Measurements from ENCODE around the gene BRINP3.

Gene BRINP3

DNA sequence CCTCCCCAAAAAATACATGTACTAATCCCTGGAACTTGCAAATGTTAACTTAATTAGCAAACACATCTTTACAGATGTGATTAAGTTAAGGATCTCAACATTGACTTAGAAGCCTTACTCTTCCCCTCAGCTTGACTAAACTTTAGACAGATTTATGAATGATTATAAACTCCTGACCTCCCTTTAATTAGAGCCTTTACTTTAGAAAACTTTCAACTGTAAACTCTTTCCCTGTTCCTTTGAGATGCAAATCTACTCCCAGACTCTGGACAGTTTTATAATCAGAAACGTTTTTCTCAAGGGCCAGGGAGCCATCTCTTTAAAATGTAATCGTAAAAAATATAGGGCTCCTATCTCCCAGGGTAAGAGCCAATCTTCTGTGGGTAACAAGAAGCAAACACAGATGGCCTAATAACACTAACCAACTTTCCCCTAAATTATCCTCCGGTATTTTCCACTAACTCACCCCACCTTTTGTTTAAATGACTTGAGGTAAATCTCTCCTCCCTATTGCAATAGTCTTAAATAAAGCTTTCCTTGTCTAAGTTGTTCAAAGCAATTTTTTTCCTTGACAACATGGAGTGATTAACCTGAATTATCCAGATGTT, 284.1 kb downstream of the BRINP3 start:
- DNase-seq (ENCODE audit: low read depth in 4 of 4, low spot score in 1 of 4) = no peak

DNA sequence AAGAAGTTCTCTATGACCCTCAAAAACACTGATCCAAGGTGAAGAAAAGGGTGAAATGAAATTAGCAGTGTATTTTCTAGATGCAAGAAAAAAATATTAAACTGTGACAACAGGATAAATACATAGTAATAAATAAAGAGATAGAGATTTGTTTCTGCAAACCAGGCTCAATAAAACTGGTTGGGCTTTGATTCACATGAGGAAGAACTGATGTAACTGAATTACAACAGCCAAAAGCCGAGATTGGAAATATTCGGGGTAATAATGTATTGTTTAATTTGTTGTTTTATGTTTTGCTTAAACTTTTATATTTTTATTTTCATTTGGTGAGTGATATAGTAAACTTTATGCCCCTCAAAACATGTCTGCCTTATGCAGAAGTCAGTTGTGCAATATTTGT, 285.0 kb downstream of the BRINP3 start:
- no peak for DNase-seq (ENCODE audit: low read depth in 4 of 4, low spot score in 1 of 4)

DNA sequence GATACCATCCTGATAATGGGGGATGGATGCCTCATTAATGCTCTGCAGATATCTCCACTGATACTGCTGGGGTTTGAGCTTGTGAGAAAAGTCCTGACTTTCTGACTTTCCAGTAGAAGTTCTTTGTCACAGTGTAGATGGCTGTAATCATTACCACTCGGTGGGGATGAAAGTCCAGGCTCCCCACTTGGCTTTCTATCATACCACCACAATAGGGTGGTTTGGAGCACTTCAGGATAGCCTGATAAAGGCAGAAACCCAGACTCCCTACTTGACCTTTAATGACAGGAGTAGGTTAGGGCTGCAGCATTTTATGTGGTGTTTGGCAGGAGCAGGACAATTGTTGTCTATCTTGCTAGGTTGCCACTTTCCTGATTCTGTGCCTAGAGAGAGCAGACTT, 294.1 kb downstream of the BRINP3 start:
- no peak for DNase-seq (ENCODE audit: low read depth in 4 of 4, low spot score in 1 of 4)

DNA sequence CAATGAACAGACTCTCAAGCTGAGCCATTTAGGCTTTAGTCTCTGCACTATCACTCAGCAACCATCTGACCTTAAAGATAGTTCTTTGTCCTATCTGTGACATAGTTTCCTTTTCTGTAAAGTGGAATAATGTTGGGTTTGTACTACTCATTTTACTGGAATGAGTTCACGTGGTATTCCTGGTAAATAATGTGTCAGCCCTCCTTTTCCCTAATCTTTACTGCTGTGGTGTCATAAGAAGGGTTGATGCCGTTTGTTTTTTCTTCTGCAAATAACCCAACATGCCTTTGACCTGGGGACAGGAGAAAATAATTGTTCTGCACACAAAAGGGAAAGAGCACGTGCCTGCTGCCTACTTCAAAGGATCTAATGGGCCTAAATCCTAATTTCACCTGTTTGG, 297.8 kb downstream of the BRINP3 start:
- no peak for DNase-seq (ENCODE audit: low read depth in 4 of 4, low spot score in 1 of 4)

DNA sequence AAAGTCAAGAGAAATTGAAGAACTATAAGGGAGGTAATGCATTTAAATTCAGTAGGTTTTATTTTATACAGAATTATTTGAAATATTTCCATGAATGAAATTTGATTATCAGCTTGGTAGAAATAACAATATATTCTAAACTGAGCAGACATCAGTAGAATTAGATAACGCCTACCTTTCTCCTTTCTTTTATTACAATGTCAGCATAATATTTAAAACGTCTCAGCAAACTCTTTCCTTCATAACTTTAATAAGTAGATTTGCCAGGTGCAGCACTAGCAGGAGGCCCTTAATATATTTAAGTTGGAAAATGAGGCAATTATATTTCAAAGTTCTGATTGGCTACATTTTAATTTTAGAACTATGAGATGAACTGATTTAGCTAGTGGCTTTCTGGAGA, 298.8 kb downstream of the BRINP3 start:
- no peak for DNase-seq (ENCODE audit: low read depth in 4 of 4, low spot score in 1 of 4)

DNA sequence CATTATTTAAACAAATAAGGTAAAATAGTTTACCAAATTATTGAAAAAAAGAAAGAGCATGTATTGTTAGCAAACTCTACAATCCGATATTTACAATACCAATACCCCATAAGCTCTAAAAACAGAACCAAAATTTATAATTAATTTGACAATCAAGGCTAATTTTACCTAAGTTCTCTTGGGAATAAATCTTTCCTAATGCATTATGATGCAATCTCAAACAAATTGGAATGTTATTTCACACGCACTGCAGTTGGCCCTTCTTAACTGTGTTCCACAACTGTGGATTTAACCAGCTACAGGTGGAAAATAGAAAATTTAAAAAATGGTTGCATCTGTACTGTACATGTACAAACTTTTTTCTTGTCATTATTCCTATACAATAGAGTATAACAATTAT, 300.1 kb downstream of the BRINP3 start:
- no peak for DNase-seq (ENCODE audit: low read depth in 4 of 4, low spot score in 1 of 4)

DNA sequence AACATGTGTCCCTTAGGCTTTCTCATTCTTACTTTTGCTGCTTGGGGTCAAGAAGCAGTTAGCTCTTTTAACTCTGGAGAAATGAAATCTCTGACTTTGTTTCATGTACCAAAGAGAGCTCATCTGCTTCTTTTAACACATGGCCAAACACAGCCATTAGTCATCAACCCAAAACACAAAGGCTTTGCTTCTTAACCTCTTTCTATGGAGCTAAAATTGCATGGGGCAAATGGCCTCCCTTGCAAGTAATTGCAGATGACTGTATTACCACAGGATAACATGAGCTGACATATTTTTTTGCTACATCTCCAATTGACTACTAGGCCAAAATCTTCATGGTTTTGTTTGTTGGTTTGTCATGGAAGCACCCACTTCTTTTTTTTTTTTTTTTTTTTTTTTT, 300.9 kb downstream of the BRINP3 start:
- DNase-seq (ENCODE audit: low read depth in 4 of 4, low spot score in 1 of 4) = no peak

DNA sequence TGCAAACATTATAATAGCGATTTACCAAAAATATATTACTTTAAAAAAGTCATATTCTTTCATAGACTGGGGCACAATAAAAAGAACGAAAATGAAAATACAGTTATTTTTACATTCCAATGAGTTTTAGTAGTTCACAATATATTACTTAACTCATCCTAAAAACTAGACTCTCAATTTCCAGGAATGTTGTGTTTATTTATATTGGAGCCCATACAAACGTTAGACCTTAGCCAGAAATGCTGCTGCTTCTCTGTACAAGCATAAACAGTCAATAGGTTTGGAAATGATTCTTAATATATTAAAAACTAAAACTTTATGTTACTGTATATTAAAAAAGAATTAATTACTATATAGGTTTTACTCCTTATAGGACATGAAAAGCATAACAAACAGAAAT, 302.3 kb downstream of the BRINP3 start:
- no peak for DNase-seq (ENCODE audit: low read depth in 4 of 4, low spot score in 1 of 4)

DNA sequence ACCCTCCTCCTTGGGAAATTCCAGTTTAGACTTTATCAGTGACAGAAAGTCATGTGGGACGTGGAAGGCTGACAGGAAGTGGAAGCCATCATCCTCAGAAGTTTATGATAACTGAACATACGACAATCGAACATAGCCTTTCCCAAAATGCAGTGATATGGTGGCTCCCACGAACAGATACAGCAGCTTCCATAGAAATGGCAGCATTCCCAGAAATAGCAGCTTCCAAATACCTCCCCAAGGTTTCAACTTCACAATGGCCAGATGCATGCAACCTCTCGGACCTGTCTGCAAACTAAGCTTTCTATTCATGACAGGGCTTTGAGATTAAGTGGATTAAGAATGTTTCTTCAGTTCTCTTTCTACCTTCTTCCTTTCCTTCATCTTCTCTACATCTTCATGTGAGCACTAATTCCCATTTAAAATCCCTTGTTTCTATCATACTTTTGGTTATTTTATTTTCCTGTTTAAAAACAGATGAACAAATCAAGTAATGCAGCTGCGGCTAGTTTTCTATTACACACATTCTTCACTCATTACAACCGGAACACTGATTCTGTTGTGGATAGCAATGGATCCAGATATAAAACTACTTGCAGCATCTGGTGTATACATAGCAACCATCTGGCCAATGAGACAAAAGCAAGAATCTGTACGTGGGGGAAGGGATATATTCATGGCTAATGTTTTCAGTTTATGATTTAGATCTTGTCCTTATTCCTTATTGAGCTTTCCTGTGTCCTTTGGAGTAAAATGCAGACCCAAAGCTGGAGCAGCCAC, 304.8 kb downstream of the BRINP3 start:
- DNase-seq (ENCODE audit: low read depth in 4 of 4, low spot score in 1 of 4) = no peak

DNA sequence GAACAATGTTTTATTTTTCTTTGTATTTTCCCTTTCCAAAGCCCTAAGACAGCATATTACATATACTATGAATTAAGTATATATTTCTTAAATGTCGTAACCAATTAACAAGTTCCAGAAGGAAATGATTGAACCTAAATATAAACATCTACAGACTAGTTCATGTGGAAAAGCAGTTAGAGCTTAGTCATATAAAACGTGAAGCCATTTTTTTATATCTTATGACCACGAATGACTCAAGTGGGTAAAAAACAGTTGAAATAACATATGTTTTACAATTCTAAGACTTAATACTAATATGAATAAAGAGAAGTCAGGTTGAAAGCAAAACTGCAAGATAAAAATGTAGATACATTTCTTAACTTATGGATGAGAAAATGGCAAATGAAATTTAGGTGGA, 307.3 kb downstream of the BRINP3 start:
- DNase-seq (ENCODE audit: low read depth in 4 of 4, low spot score in 1 of 4) = no peak

DNA sequence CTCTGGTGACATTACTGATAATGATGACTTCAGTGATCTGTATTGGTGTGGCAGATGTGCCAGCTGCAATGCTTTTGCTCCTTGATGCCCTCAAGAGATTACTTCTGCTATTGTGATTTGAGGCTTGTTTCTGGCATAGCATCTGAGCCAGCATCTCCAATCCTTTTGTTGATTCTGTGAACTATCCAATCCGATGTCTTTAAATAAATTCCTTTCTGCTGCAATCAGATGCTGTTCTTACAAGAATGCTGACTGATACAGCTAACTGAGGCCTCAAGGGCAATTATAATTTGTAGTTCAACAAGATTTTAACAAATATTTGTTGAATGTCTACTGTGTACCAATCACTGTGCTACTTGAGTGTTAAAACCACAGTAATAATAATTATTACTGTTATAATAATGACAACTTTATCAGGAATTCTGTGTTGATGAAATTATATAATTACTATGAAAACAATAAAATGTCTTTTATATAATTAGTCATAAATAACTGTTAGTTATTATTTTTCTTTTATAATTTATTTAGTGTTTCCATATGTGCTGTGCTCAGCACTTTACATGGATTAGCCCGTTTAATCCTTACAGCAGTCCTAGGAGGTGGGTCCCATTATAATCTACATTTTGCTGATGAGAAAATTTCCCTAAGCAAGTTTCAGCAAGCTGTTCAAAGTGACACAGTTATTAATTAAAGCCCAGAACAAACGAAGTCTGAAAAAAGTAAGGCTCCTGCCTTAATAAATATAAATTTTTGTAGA, 308.2 kb downstream of the BRINP3 start:
- no peak for DNase-seq (ENCODE audit: low read depth in 4 of 4, low spot score in 1 of 4)

DNA sequence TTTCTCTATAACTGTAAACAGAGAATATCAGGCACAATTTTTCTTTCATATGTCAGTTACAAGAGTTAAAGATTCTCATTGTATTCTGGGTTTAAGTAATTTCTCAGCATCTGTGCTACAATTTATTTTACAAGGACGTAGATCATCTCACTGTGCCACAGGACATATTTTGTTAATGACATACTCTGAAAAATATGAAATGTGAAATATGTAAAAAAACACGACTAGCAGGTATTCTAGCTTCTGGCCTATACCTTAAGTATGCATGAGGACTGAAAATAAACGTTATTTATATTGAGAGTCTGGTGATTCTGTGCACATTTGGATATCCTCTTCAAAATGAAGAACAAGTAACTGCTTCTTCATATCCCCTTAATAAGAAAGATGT, 308.8 kb downstream of the BRINP3 start:
- no peak for DNase-seq (ENCODE audit: low read depth in 4 of 4, low spot score in 1 of 4)

DNA sequence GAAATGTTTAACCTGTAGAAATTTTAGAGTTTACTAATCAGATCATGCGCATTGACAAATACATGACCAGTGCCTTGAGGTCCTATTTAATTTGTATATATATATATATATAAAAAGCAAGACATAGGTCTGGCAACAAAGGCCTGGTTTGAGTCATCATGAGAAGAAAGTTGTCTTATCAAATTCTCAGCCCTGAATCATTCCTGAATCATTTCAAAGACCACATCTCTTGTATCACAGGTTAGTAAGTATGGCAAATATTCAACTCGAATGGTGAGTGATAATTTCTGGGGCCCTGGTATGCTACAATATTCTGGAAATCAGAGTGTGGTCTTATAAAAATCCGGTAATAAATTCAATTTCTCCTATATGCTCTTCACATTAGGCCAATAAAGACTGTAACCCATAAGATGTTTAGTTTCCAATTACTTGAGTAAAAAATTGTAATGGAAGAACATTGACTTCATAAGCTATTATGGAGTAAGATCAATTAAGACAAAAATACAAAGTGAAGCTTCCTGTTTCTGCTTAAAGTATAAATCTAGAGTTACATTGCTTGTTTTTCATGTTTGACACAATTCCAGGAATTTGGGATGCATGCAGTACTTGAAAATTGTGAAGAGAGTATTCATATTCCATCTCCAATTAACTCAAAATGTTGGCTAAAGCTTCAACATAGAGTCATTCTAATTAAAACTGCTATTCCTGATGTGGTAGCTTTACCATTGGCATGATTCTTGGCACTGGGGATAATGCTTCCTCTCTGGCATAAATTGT, 309.4 kb downstream of the BRINP3 start:
- no peak for DNase-seq (ENCODE audit: low read depth in 4 of 4, low spot score in 1 of 4)

DNA sequence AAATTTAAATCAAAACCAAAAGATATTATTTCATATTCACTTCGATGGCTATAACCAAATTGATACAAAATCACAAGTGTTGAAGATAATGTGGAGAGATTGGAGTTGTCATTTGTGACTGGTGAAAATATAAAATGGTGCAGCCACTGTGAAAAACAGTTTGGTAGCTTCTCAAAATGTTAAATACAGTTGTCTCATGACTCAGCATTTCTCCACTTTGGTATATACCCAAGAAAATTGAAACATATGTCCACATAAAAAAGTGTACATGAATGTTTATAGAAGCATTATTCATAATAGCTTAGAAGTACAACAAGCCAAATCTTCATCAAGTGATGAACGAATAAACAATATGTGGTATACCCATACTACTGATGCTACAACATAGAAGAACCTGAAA, 318.5 kb downstream of the BRINP3 start:
- no peak for DNase-seq (ENCODE audit: low read depth in 4 of 4, low spot score in 1 of 4)

DNA sequence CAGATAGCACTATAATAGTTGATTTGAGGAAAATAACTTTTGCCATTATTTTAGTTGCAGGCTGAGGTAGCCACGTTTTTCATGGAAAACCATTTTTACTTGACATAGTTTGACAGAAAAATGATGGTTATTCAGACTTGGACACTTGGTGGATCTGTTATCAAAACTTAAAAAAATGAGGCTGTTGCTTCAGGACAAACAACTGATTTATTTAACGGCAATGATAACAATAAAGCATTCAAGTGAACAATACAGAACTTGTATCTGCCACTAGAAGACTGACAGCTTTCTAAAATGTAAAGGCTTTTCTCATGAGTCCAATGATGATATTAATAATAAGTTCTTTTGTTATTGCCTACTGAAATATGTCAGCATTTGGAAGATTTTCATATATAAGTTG, 322.9 kb downstream of the BRINP3 start:
- no peak for DNase-seq (ENCODE audit: low read depth in 4 of 4, low spot score in 1 of 4)

DNA sequence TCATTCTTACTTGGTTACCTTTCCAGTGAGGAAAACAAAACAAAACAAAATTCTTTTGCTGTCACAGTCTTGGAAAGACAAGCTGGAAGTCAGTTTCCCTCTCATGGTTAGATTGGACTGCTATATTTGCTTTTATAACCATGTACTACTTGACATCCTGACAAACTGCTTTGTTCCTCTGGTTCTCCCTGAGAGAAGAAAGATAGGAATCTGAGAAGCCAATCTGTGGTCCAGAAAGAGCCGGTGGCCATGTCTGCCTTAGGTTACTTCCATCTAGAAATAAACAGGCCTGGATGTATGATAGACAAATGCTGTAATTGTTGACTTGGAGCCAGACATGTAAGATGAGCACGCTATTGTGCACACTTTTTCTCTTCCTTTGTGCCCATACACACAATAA, 330.0 kb downstream of the BRINP3 start:
- DNase-seq (ENCODE audit: low read depth in 4 of 4, low spot score in 1 of 4) = no peak

DNA sequence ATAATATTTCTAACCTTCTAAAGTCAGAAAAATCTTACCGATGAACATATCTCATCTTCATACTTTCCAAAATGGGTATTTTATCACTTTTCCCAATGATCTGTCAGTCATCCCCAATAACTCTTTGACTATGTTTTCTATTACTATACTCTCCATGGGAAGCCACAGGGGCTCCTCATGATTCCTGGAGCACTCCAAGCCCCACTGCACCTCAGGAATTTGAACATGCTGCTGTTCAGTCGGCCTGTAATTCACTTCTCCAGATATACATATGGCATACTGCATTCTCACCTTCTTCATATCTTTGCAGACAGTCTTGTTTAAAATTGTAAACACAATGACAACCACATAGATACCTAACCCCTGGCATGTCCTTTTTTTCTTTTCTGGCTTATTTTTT, 333.0 kb downstream of the BRINP3 start:
- DNase-seq (ENCODE audit: low read depth in 4 of 4, low spot score in 1 of 4) = no peak

DNA sequence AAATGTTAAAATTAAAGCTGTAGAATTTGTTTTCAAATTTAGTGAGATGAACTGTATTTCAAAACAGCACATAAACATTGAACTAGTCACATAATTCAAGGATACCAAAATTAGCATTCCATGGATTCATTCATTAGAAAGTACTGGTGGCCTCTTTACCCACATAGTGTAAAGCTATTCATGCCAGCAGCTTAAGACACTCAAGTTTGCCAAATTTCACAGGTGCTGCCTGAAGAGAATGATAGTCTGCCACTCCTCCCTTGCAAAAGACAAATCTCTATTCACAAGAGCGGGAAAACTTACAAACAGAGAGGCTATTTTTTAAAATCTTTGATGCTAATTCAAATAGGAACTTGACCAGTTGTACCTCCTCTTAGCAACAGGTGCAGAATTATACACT, 337.0 kb downstream of the BRINP3 start:
- DNase-seq (ENCODE audit: low read depth in 4 of 4, low spot score in 1 of 4) = no peak

DNA sequence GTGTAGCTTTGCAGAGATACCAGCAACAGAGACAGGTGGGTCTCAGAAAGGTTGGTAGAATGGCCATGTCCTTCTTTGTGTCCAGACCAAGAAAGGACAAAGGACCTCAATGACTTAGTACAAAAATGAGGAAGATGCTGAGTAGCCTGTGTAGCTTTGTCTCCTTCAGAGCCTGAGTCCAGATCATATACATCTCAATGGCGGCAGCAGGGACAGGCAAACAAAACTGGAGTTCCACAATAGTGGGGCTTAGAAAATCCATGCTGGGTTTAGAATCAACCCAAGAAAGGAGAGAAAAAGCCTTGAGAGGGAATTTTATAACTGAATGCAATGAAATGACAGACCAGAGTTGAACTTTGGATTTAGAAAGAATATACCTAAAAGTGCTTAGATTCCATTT, 339.0 kb downstream of the BRINP3 start:
- DNase-seq (ENCODE audit: low read depth in 4 of 4, low spot score in 1 of 4) = no peak

DNA sequence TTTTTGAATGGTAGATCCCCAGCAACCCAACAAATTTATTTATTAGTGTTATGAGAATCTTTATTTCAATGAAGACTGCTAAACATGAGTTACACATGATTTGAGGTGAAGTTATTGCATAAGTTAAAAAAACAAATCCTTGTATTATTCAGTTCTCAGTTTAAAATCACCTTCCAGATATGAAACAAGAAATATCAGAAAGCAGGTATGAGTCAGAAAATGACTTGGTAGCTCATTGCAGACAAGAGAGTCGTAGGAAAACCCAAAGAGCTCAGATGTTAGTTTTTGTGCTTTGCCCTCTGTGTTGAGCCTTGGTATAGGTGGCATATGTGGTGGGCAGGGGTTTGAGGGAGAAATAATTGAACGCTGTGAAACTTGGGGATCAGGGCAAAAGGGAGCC, 339.4 kb downstream of the BRINP3 start:
- DNase-seq (ENCODE audit: low read depth in 4 of 4, low spot score in 1 of 4) = no peak

DNA sequence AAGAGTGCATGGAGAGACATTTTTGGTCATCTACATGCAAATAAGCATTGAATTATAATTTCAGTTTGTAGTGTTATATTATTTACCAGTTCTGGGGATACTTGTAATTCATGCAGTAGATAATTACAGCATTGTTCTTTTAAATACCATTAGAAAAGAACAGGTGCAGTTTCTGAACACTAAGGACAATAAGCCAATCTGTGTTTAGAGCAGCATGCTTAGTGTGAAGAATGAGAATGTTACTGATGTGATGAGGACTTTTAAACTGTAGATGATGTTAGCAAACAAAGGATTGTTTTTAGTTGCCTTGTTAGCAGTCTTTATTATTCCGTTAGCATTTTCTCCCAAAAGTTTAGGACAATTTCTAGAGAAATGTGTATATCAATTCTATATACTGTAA, 348.3 kb downstream of the BRINP3 start:
- no peak for DNase-seq (ENCODE audit: low read depth in 4 of 4, low spot score in 1 of 4)

DNA sequence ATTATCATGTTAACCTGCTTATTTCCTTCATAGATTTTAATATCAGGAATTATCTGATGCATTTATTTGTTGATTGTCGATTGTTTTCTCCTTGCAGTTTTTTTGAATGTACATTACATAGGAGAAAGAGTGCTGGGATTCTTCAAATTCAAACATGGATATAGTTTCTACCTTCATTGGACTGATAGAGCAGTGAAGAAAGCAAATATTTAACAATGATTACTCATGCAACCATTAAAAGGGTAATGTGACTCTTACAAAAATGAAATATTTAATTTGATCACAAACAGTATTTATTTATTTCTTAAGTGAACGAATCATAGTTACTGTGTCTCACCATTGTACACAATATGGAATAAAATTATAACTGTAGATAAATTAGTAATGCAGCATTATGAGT, 350.9 kb downstream of the BRINP3 start:
- no peak for DNase-seq (ENCODE audit: low read depth in 4 of 4, low spot score in 1 of 4)
